HEK293 (cell line): Measurements from ENCODE around the gene SRPK3.

Experiments
- EGR2 ChIP-seq: fragments of 450-650 bp; formaldehyde crosslinking; IDR thresholded peaks from 2 replicates; pipeline ENCODE4 v1.5.1; 2016; ENCODE audit warnings: low read depth, missing biosample characterization, missing genetic modification characterization
- KLF7 ChIP-seq: fragments of 450-650 bp; formaldehyde crosslinking; IDR thresholded peaks from 2 replicates; pipeline ENCODE4 v1.5.1; 2016; ENCODE audit warnings: missing biosample characterization, missing genetic modification characterization, borderline replicate concordance
- YY1 ChIP-seq: fragments of 450-650 bp; formaldehyde crosslinking; IDR thresholded peaks from 2 replicates; pipeline ENCODE4 v1.5.1; 2018; ENCODE audit warnings: missing biosample characterization, missing genetic modification characterization
- ZEB2 ChIP-seq: fragments of 450-650 bp; formaldehyde crosslinking; IDR thresholded peaks from 2 replicates; pipeline ENCODE4 v1.5.1; 2016; ENCODE audit warnings: missing biosample characterization, missing genetic modification characterization
- ZNF133 ChIP-seq: fragments of 450-650 bp; formaldehyde crosslinking; IDR thresholded peaks from 2 replicates; pipeline ENCODE4 v1.5.1; 2016; ENCODE audit warnings: missing biosample characterization, missing genetic modification characterization
- ZNF350 ChIP-seq: fragments of 450-650 bp; formaldehyde crosslinking; IDR thresholded peaks from 2 replicates; pipeline ENCODE4 v1.5.0; 2017; ENCODE audit warnings: missing biosample characterization, mild to moderate bottlenecking, missing genetic modification characterization
- ZNF664 ChIP-seq: fragments of 450-650 bp; formaldehyde crosslinking; IDR thresholded peaks from 2 replicates; pipeline ENCODE4 v1.5.1; 2016; ENCODE audit warnings: missing biosample characterization, missing genetic modification characterization
- ZNF670 ChIP-seq: fragments of 450-650 bp; formaldehyde crosslinking; IDR thresholded peaks from 2 replicates; pipeline ENCODE4 v1.5.1; 2016; ENCODE audit warnings: missing biosample characterization, missing genetic modification characterization, low read depth
- ZNF747 ChIP-seq: fragments of 450-650 bp; formaldehyde crosslinking; IDR thresholded peaks from 2 replicates; pipeline ENCODE4 v1.5.1; 2016; ENCODE audit warnings: missing biosample characterization, missing genetic modification characterization
- ZNF792 ChIP-seq: fragments of 450-650 bp; formaldehyde crosslinking; IDR thresholded peaks from 2 replicates; pipeline ENCODE4 v1.5.1; 2016; ENCODE audit warnings: missing biosample characterization, missing genetic modification characterization
- ZNF830 ChIP-seq: fragments of 450-650 bp; IDR thresholded peaks from 2 replicates; pipeline ENCODE4 v1.5.0; 2018; ENCODE audit warnings: missing biosample characterization, missing genetic modification characterization, low read depth, mild to moderate bottlenecking, moderate library complexity
- ZSCAN30 ChIP-seq: fragments of 450-650 bp; IDR thresholded peaks from 2 replicates; pipeline ENCODE4 v1.5.1; 2018; ENCODE audit warnings: missing biosample characterization, mild to moderate bottlenecking, missing genetic modification characterization, moderate library complexity
- TF ChIP-seq, protein P1 (sequence below): fragments of 450-650 bp; formaldehyde crosslinking; IDR thresholded peaks from 2 replicates; pipeline ENCODE4 v1.5.1; 2016; ENCODE audit warnings: missing biosample characterization, missing genetic modification characterization

DNA sequence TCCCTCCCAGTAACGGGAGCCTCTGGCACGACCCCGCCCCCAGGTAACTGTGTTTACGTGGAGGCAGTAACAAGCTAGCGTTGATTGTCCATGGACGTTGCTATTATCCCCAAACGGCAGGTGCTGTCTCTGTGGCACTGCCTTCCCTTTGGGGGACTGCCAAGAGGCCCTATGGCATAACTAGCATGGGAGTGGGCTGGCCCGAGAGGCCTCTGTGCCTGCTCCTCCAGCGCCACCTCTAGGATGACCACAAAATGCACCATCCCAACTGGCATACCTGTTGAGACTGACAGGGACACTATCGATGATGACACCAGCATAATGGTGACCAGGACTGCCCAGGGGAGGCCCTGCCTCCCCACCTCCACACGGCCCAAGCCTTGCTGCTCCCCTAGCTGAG lies 1.5 kb downstream of the SRPK3 start:
- TF ChIP-seq, protein P1, sequence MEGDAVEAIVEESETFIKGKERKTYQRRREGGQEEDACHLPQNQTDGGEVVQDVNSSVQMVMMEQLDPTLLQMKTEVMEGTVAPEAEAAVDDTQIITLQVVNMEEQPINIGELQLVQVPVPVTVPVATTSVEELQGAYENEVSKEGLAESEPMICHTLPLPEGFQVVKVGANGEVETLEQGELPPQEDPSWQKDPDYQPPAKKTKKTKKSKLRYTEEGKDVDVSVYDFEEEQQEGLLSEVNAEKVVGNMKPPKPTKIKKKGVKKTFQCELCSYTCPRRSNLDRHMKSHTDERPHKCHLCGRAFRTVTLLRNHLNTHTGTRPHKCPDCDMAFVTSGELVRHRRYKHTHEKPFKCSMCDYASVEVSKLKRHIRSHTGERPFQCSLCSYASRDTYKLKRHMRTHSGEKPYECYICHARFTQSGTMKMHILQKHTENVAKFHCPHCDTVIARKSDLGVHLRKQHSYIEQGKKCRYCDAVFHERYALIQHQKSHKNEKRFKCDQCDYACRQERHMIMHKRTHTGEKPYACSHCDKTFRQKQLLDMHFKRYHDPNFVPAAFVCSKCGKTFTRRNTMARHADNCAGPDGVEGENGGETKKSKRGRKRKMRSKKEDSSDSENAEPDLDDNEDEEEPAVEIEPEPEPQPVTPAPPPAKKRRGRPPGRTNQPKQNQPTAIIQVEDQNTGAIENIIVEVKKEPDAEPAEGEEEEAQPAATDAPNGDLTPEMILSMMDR, result no peak
- TF ChIP-seq KLF7 (tag by site-specific recombination), result no peak
- no peak for TF ChIP-seq ZNF830 (tag by site-specific recombination)
- TF ChIP-seq ZNF747, result no peak
- TF ChIP-seq YY1 (tag by site-specific recombination), result no peak
- TF ChIP-seq ZNF792 (tag by site-specific recombination), result no peak
- no peak for TF ChIP-seq EGR2 (tag by site-specific recombination)
- TF ChIP-seq ZSCAN30 (tag by site-specific recombination), result no peak
- no peak for TF ChIP-seq ZEB2 (tag by site-specific recombination)
- no peak for TF ChIP-seq ZNF670 (tag by site-specific recombination)
- no peak for TF ChIP-seq ZNF664 (tag by site-specific recombination)
- TF ChIP-seq ZNF350 (tag by site-specific recombination), result no peak
- TF ChIP-seq ZNF133, result no peak
